ENCODE data around the gene ZC3H13.

Gene ZC3H13

DNA sequence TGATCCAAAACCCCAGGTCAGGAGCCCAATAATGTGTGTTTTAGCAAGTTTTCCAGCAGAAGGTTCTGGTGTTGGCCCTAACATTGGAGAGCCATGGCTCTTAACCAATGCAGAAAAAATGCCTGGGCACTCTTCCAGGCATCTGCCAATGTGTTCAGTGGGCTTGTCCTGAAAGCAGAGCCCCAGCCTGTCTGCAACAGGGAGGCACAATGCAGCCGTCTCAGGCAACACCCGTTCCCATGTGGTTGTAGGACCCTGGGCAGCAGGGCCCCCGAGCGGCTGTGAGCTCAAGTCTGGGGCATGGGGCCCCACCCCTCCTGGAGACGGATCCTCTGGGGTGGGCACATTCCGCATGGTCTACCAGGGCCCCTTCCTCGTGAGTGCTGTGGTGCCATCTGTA is 142.9 kb downstream of the ZC3H13 start:
- no peaks in the 10 kb centered on the region for H3K36me3 ChIP-seq (ENCODE audit: insufficient read depth, low read length)
- no peak overlapping the region for H3K4me3 ChIP-seq (ENCODE audit: low read depth in 1 of 2, low read length in 2 of 2)
- no peak overlapping the region for H3K27ac ChIP-seq (ENCODE audit: low read depth, low read length)
- no peaks in the 10 kb centered on the region for H3K9me3 ChIP-seq (ENCODE audit: low read length)
- no peaks in the 10 kb centered on the region for H3K4me1 ChIP-seq (ENCODE audit: insufficient read depth, low read length)
- H3K9ac ChIP-seq (ENCODE audit: low read length) = no peak overlapping the region
- no peaks in the 10 kb centered on the region for H3K27me3 ChIP-seq (ENCODE audit: control insufficient read depth in 1 of 2, insufficient read depth in 2 of 2, low read length in 2 of 2)

DNA sequence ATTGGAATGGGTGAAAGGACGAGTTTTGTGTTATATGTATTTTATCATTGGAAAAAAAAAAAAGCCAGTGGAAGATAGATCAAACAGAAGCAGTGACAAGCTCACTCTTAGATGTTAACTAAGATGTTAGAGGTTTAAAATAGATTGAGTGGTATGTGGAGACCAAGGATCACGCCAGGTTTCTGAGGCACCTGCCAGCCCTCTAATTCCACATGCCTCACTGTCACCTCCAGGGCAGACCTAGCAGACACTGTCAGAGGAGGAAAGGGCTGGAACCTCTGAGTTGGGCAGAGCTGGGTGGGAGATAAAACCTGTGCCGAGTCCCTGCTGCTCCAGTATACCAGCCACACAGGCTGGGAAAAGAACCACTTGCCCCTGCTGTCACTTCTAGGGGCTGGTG is 143.5 kb downstream of the ZC3H13 start:
- Histone ChIP-seq H3K9me3 (ENCODE audit: low read length) (no peaks in the 10 kb centered on the region), H3K27ac (ENCODE audit: low read depth, low read length) (no peak overlapping the region), H3K9ac (ENCODE audit: low read length) (no peak overlapping the region), H3K4me3 (ENCODE audit: low read depth in 1 of 2, low read length in 2 of 2) (no peak overlapping the region), H3K4me1 (ENCODE audit: insufficient read depth, low read length) (no peaks in the 10 kb centered on the region), H3K27me3 (ENCODE audit: control insufficient read depth in 1 of 2, insufficient read depth in 2 of 2, low read length in 2 of 2) (no peaks in the 10 kb centered on the region), H3K36me3 (ENCODE audit: insufficient read depth, low read length) (no peaks in the 10 kb centered on the region)

DNA sequence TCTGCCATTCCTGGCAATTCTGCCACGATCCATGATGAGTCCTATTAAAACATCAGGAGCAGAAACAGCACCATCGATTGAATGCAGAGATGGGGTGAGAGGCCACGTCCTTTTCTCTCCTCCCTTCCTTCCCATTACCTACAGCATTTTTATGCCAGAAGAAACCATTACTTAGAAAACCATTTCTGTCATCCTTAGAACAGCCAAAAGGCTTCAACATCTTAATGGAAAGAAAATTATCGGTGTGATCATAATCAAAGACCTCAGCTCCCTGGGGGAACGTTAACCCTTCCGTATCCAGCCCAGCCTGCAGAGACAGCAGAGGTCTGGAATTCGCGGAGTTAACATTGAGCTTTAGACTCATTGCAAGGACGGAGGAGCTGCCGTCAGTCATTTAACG is 145.0 kb downstream of the ZC3H13 start:
- Histone ChIP-seq H3K9me3 (ENCODE audit: low read length) (no peaks in the 10 kb centered on the region), H3K27me3 (ENCODE audit: control insufficient read depth in 1 of 2, insufficient read depth in 2 of 2, low read length in 2 of 2) (no peaks in the 10 kb centered on the region), H3K4me1 (ENCODE audit: insufficient read depth, low read length) (no peaks in the 10 kb centered on the region), H3K36me3 (ENCODE audit: insufficient read depth, low read length) (no peaks in the 10 kb centered on the region), H3K27ac (ENCODE audit: low read depth, low read length) (no peak overlapping the region), H3K4me3 (ENCODE audit: low read depth in 1 of 2, low read length in 2 of 2) (no peak overlapping the region), H3K9ac (ENCODE audit: low read length) (no peak overlapping the region)

All from muscle layer of colon (tissue), 2 donors.